GM03348 (cell line): ENCODE results near the gene AKAP6.

Experiments
- DNase-seq: peaks from one replicate; pipeline ENCODE4 v3.0.0; 2012; ENCODE audit warnings: low spot score

The AKAP6 gene

DNA sequence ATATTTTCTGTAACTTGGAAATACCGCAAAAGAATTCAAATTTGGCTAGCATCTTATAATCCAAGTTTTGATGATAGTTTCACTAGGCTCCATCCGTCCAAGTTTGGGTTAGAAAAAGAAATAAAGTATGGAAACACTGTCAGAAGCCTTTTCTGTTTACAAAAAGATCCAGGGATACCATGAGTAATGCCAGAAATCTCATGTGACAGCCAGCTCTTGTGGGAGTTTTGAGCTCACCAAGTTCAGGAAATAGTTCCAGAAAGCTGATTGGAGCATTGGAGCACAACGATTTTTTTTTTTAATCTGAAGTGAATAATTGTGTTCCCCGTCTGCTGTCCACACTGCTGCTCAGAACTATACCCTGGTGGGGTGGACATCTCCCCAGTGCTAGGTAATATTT lies 379.9 kb downstream of the AKAP6 start:
- DNase-seq: peak; percentile 53

DNA sequence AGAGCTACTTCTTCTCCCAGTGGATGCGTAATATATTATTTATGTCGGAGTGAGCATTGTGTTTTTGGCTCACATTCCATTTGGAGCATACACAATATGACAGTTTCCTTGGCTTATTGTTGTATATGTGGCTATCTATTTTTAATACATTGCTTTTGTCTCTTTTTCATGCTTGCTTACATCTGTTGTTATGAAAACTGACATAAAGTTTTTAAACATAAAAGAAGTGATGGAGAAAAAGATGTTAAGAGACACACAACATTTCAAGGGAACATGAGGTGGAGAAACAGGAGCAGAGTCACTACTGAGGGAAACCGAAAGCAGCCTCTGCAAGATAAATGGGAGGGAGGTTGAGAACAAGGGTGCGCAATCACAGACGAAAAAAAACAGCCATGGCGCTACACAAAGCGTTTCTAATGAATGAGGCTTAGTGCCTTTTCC lies 381.2 kb downstream of the AKAP6 start:
- DNase-seq: no peak

- DNase-seq: peak; percentile 24
These were observed 381.9 kb downstream of the AKAP6 start for GRCh38 chr14:32710731-32711680.

- DNase-seq: no peak
These were observed 384.8 kb downstream of the AKAP6 start for GRCh38 chr14:32713856-32714255.

DNA sequence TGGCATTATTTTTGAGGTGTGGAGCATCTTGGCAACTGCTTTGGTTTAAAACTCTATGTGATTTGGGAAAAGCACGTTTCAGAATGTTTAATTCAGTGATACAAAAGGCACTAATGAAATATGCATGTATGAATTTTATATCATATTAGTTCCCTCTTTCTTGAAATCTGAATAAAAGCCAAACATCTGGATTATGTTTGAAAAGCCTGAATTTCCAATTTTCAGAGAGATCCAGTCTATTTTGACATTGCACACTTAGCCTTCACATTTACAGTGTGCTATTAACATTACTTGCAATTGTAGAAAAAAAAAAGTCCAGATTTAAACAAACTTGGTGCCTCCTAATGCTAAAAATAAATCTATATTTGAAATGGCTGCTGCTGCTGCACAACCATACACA lies 390.5 kb downstream of the AKAP6 start:
- DNase-seq: no peak

DNA sequence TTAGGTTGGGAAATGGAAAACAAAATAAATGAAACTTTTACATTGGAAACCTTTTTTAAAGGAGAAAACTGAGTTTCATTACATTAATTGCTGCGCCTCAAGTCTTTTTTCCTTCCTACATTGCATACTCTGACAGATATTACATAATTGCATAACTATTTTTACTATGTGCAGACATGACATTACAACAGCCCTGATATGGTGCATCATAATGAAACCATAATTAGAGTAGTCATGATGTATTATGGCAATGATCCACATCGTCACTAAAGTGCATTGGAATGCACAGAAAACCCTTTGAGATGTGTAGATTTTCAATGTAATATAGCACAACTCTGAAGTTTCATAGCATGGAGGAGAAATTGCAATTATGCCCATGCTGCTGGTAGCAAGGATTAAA lies 391.8 kb downstream of the AKAP6 start:
- DNase-seq: no peak

- no peak for DNase-seq
These were observed 393.6 kb downstream of the AKAP6 start for GRCh38 chr14:32722631-32723183.

GRCh38 chr14:32724867-32725471 lies 395.9 kb downstream of the AKAP6 start:
- DNase-seq: peak; percentile 71

- no peak for DNase-seq
These were observed 397.4 kb downstream of the AKAP6 start for GRCh38 chr14:32726516-32726915.

- DNase-seq: no peak
These were observed 398.7 kb downstream of the AKAP6 start for GRCh38 chr14:32727832-32728231.

GRCh38 chr14:32728526-32728925 lies 399.4 kb downstream of the AKAP6 start:
- DNase-seq: no peak

GRCh38 chr14:32728976-32729375 lies 399.9 kb downstream of the AKAP6 start:
- DNase-seq: no peak

DNA sequence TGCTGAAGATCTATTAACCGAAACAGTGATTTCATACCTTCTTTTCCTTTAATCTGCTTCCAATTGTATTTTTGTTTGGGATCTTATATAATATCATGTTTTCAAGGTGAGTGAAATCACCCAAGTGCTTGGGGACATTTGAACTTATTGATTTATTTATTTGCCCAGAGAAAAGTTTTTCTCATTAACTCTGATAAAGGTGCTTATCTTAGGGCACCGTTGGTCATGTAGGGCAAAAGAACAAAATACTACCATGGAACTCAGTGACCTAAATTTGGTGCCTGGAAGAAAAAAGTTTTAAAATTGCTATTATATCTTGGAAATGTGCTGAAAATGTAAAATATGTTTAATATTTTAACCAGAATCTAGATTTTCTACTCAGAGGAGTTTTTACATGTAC lies 402.2 kb downstream of the AKAP6 start:
- no peak for DNase-seq

DNA sequence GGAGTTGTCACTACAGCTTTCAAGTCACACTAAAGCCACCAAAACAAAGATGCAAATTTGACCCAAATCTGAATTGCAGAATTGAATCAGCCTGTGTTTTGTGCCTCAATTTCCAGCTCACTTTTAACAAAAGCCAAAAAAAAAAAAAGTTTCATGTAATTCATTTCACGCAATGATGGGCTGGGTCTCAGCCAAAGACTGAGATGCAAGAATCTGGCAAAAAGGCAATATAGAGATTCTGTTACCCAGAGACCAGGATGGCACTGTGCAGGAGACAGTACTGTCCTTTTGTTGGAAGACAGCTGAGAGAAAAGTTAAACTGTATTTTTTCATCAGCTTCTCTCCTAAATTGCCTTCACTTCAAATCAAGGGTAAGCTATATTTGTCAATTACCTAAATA lies 403.9 kb downstream of the AKAP6 start:
- no peak for DNase-seq

- DNase-seq: no peak
These were observed 405.2 kb downstream of the AKAP6 start for GRCh38 chr14:32734261-32734660.

GRCh38 chr14:32737621-32738020 lies 408.5 kb downstream of the AKAP6 start:
- DNase-seq: no peak

DNA sequence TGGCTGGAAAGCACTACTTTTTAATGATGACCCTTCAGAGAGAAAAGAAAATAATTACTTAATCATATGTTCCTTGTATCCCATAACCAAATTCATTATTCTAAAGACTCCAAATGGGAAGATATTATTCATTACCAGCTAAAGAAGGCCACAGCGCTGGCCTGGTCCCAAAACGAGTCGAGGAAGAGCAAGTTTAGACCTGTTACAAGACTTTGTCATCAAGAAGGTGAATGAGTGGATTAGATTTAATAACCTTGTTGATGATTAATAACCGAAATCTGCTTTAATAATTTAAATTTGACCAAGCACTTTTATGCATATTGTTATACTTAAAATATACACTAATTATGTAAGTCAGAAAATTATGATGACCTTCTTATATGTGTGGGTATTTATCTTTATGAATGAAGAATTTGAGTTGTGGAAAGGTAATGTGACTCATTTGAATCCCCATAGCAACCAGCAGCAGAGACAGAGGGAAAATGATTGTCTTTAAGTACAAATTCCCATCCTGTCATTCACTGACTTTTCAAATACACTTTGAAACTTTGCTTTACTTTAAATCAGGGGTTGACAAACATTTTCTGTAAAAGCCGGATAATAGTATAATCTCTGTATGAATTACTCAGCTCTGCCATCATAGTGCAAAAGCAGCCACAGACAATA lies 409.2 kb downstream of the AKAP6 start:
- DNase-seq: no peak

GRCh38 chr14:32744811-32745445 lies 415.8 kb downstream of the AKAP6 start:
- no peak for DNase-seq

GRCh38 chr14:32754209-32754608 lies 425.1 kb downstream of the AKAP6 start:
- DNase-seq: no peak

DNA sequence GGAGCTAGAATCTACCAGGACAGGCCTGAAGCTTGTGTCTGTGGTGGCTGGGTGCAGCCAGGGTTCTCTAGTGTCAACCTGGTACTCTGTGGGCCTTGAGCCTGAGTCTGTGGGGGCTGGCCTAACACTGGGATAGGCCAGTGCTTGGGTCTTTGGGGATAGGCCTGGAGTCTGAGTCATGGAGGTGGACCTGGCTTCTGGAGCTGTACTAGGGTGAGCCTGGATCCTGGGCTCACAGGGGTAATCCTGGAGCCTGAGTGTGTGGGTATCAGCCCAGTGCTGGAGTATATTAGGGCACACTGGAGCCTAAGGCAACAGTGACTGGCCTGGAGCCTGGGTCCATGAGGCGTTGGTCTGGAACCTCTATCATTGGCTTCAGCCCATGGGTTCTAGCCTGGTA lies 427.1 kb downstream of the AKAP6 start:
- DNase-seq: no peak

DNA sequence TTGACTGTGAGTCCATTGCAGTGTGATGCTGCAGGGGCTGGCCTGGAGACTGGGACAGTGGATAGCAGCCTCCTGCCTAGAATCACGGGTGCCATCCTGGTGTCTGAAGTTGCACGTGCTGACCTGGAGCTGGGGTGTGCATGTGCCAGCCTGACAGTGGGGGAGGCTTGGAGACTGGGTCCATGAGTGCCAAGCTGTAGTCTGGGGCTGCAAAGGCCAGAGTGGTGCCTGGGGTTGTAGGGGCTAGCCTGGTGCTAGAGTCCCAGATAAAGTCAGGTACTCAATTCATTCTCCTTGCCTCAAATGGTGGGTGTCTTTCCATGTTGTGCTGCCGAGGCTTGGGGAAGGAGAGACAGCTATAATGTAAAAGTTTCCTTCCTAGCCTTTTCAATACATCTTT lies 427.7 kb downstream of the AKAP6 start:
- no peak for DNase-seq

GRCh38 chr14:32757568-32757967 lies 428.5 kb downstream of the AKAP6 start:
- no peak for DNase-seq
